H9 (cell line): ENCODE data around the gene NHSL2. TPM values are rescaled to one million over a fixed set of nuclear protein-coding genes. Genes with fewer than 3 reads are reported as not detected.

Source experiments
- DNase-seq: peaks from one replicate; pipeline ENCODE4 v3.0.0-alpha.2; 2017
- H2AFZ ChIP-seq: one replicate; pipeline ENCODE4 v1.6.1; 2013; ENCODE audit warnings: mild to moderate bottlenecking, low read length, control low read depth, moderate library complexity
- H2AK5ac ChIP-seq: 2 replicates; pipeline ENCODE4 v1.6.1; 2013; ENCODE audit warnings: low read length, control low read depth, mixed read lengths; ENCODE audit not compliant: insufficient read length
- H2BK120ac ChIP-seq: one replicate; pipeline ENCODE4 v1.6.1; 2013; ENCODE audit warnings: low read depth, mild to moderate bottlenecking, low read length, control low read depth, inconsistent platforms; ENCODE audit not compliant: poor library complexity, severe bottlenecking
- H2BK12ac ChIP-seq: 2 replicates; pipeline ENCODE4 v1.6.1; 2013; ENCODE audit warnings: low read length, control low read depth, mixed read lengths, low read depth; ENCODE audit not compliant: insufficient read length
- H2BK15ac ChIP-seq: 2 replicates; pipeline ENCODE4 v1.6.1; 2013; ENCODE audit warnings: low read depth, low read length, control low read depth
- H2BK20ac ChIP-seq: one replicate; pipeline ENCODE4 v1.6.1; 2013; ENCODE audit warnings: low read depth, mild to moderate bottlenecking, low read length, control low read depth, inconsistent platforms; ENCODE audit not compliant: poor library complexity, severe bottlenecking
- H2BK5ac ChIP-seq: 2 replicates; pipeline ENCODE4 v1.6.1; 2013; ENCODE audit warnings: low read length, control low read depth, mixed read lengths; ENCODE audit not compliant: insufficient read length
- H3K14ac ChIP-seq: 2 replicates; pipeline ENCODE4 v1.6.1; 2013; ENCODE audit warnings: low read length, control low read depth; ENCODE audit not compliant: insufficient read depth
- H3K18ac ChIP-seq: 2 replicates; pipeline ENCODE4 v1.6.1; 2013; ENCODE audit warnings: low read depth, mild to moderate bottlenecking, mixed read lengths, low read length, control low read depth; ENCODE audit not compliant: insufficient read length
- H3K23ac ChIP-seq: 2 replicates; pipeline ENCODE4 v1.6.1; 2013; ENCODE audit warnings: low read length, control low read depth, mixed read lengths, low read depth; ENCODE audit not compliant: insufficient read length
- H3K23me2 ChIP-seq: 2 replicates; pipeline ENCODE4 v1.6.1; 2013; ENCODE audit warnings: low read depth, mild to moderate bottlenecking, mixed read lengths, low read length, control low read depth; ENCODE audit not compliant: insufficient read length, poor library complexity, severe bottlenecking
- H3K27ac ChIP-seq: 2 replicates; pipeline ENCODE4 v1.5.1; 2013; ENCODE audit warnings: low read length, control low read depth, mixed read lengths, low read depth; ENCODE audit not compliant: insufficient read length
- H3K27me3 ChIP-seq: 2 replicates; pipeline ENCODE4 v1.6.1; 2013; ENCODE audit warnings: low read length, control low read depth, inconsistent platforms; ENCODE audit not compliant: insufficient read depth
- H3K4ac ChIP-seq: 2 replicates; pipeline ENCODE4 v1.6.1; 2013; ENCODE audit warnings: low read depth, mild to moderate bottlenecking, control low read depth, inconsistent platforms, low read length, moderate library complexity
- H3K4me1 ChIP-seq: 2 replicates; pipeline ENCODE4 v1.6.1; 2013; ENCODE audit warnings: low read length, control low read depth, inconsistent platforms; ENCODE audit not compliant: insufficient read depth
- H3K4me2 ChIP-seq: 2 replicates; pipeline ENCODE4 v1.6.1; 2013; ENCODE audit warnings: low read length, control low read depth, mixed read lengths; ENCODE audit not compliant: insufficient read length, insufficient read depth
- H3K56ac ChIP-seq: 2 replicates; pipeline ENCODE4 v1.6.1; 2013; ENCODE audit warnings: low read depth, mild to moderate bottlenecking, mixed read lengths, low read length, control low read depth; ENCODE audit not compliant: insufficient read length
- H3K79me1 ChIP-seq: 2 replicates; pipeline ENCODE4 v1.6.1; 2013; ENCODE audit warnings: low read depth, mild to moderate bottlenecking, moderate library complexity, low read length, control low read depth, inconsistent platforms; ENCODE audit not compliant: insufficient read depth, poor library complexity, severe bottlenecking
- H3K79me2 ChIP-seq: 2 replicates; pipeline ENCODE4 v1.6.1; 2013; ENCODE audit warnings: low read length, control low read depth, inconsistent platforms; ENCODE audit not compliant: insufficient read depth
- H3K9ac ChIP-seq: 2 replicates; pipeline ENCODE4 v1.6.1; 2013; ENCODE audit warnings: low read length, control low read depth, mixed read lengths; ENCODE audit not compliant: insufficient read length; ENCODE audit errors: extremely low read depth
- H3K9me3 ChIP-seq: one replicate; pipeline ENCODE4 v1.6.1; 2013; ENCODE audit warnings: low read depth, low read length, inconsistent platforms; ENCODE audit not compliant: control insufficient read depth
- H3T11ph ChIP-seq: one replicate; pipeline ENCODE4 v1.6.1; 2013; ENCODE audit warnings: mild to moderate bottlenecking, low read length, control low read depth, inconsistent platforms
- H4K20me1 ChIP-seq: one replicate; pipeline ENCODE4 v1.6.1; 2013; ENCODE audit not compliant: control insufficient read depth, insufficient read length, insufficient read depth
- H4K5ac ChIP-seq: 2 replicates; pipeline ENCODE4 v1.6.1; 2013; ENCODE audit warnings: low read depth, mild to moderate bottlenecking, mixed read lengths, low read length, control low read depth; ENCODE audit not compliant: insufficient read length
- H4K8ac ChIP-seq: replicated peaks from 2 replicates; pipeline ENCODE4 v1.6.1; 2013; ENCODE audit warnings: low read length, control low read depth, mixed read lengths, low read depth; ENCODE audit not compliant: insufficient read length
- H4K91ac ChIP-seq: 2 replicates; pipeline ENCODE4 v1.6.1; 2013; ENCODE audit warnings: low read depth, mild to moderate bottlenecking, moderate library complexity, mixed read lengths, low read length, control low read depth; ENCODE audit not compliant: insufficient read length
- H3K27ac Mint-ChIP-seq, 3 experiments: 2 replicates in 2 of 3; 3 replicates in 1 of 3; pipeline ENCODE4 v1.8.0; 2020 to 2021; ENCODE audit warnings: mixed read lengths in 3 of 3, mild to moderate bottlenecking in 1 of 3, moderate library complexity in 1 of 3
- H3K27me3 Mint-ChIP-seq: 2 replicates; pipeline ENCODE4 v1.8.0; 2021; ENCODE audit warnings: low read depth, mild to moderate bottlenecking, moderate library complexity, mixed read lengths
- H3K36me3 Mint-ChIP-seq, 3 experiments: 2 replicates in 2 of 3; 3 replicates in 1 of 3; pipeline ENCODE4 v1.8.0; 2020 to 2021; ENCODE audit warnings: low read depth in 3 of 3, mixed read lengths in 3 of 3; ENCODE audit not compliant: insufficient read depth in 1 of 3
- H3K4me1 Mint-ChIP-seq, 2 experiments: 2 replicates each; pipeline ENCODE4 v1.8.0; 2020; ENCODE audit warnings: mixed read lengths in 2 of 2
- H3K4me3 Mint-ChIP-seq, 2 experiments: 2 replicates in 1 of 2; 3 replicates in 1 of 2; pipeline ENCODE4 v1.8.0; 2020 to 2021; ENCODE audit warnings: mild to moderate bottlenecking in 2 of 2, mixed read lengths in 2 of 2, moderate library complexity in 1 of 2
- H3K9me3 Mint-ChIP-seq, 2 experiments: 2 replicates in 1 of 2; 3 replicates in 1 of 2; pipeline ENCODE4 v1.8.0; 2020; ENCODE audit warnings: mild to moderate bottlenecking in 2 of 2, mixed read lengths in 2 of 2, moderate library complexity in 1 of 2
- WGBS: extraction: QIAGEN DNeasy Blood & Tissue Kit; methylation state at CpG from one replicate; pipeline ENCODE4 v1.1.7; 2013; ENCODE audit warnings: missing lambda C conversion rate, low lambda C conversion rate, mixed read lengths; ENCODE audit not compliant: insufficient read length; ENCODE audit errors: extremely low coverage; 5-methylcytosine and 5-hydroxymethylcytosine counted together
- total RNA-seq: library from RNA; stranded (reverse); gene quantifications from 2 replicates; pipeline ENCODE4 v1.2.1, GENCODE V29; 2021
- TF ChIP-seq, protein P1 (sequence below): fragments of 200-600 bp; sonication (generic); conservative IDR thresholded peaks from 3 replicates; pipeline ENCODE4 v1.8.0; 2021; ENCODE audit warnings: antibody characterized with exemption, mild to moderate bottlenecking

The NHSL2 gene
- total RNA-seq, 1 experiment from 2014 or later: 6.4 TPM

DNA sequence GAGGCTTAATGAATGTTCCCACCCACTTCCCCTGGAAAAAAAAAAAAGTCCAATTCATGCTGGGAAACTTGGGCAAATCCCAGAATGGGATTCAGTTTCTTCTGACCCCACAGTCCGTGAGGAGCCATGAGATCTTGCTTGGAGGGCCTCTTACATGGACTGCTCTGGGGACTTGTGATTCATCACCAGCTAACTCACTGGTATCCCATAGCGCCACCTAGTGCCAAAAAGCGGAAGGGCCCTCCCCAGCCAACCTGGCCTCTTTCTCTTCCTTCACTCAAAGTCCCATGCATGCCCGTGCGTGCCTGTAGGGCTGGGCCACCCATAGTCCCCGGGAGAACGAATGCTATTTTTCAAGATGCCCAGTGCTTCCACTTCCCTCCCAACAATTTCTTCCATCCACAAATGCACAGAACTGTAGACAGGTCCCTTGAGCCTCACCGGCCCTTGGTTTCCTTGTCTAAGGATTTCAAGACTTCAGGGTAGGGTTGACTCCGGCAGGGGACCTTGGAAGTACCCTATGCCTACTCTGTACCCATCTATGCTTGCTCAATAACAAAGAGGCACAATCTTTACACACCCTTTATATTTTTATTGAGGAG is 216.0 kb downstream of the NHSL2 start:
- H3K27ac Mint-ChIP-seq: no peak overlapping the region
- no peak overlapping the region for H3K27ac ChIP-seq

More for the DNA sequence above, 216.0 kb downstream of the NHSL2 start:
- no peak overlapping the region for H2BK20ac ChIP-seq
- no peaks in the 10 kb centered on the region for H3K23me2 ChIP-seq
- H4K8ac ChIP-seq: no peak overlapping the region
- H3K9ac ChIP-seq: no peak overlapping the region
- peak; percentile 83 for DNase-seq
- WGBS: no CpG with 5 or more reads among the region's 9 CpGs
- no peak overlapping the region for H2BK12ac ChIP-seq
- no peak overlapping the region for H4K91ac ChIP-seq
- H4K5ac ChIP-seq: no peak overlapping the region
- no peak overlapping the region for H2BK15ac ChIP-seq
- Mint-ChIP-seq H3K36me3 (peaks cover 15 to 17% (median 16%) of the 10 kb centered on the region in 3 experiments; a peak in 6 of 7 replicates), H3K9me3 (peaks cover 74 to 75% of the 10 kb centered on the region in 2 experiments), H3K4me3 (no peak overlapping the region; a peak in 1 of 5 replicates), H3K27me3 (peaks cover 44% of the 10 kb centered on the region), H3K4me1 (peaks cover 33 to 36% of the 10 kb centered on the region in 2 experiments)
- H3K4me2 ChIP-seq: no peak overlapping the region
- H2AFZ ChIP-seq: no peak overlapping the region
- no peak overlapping the region for H2BK5ac ChIP-seq
- H3K4ac ChIP-seq: no peak overlapping the region
- no peak overlapping the region for H2BK120ac ChIP-seq
- TF ChIP-seq, protein P1, sequence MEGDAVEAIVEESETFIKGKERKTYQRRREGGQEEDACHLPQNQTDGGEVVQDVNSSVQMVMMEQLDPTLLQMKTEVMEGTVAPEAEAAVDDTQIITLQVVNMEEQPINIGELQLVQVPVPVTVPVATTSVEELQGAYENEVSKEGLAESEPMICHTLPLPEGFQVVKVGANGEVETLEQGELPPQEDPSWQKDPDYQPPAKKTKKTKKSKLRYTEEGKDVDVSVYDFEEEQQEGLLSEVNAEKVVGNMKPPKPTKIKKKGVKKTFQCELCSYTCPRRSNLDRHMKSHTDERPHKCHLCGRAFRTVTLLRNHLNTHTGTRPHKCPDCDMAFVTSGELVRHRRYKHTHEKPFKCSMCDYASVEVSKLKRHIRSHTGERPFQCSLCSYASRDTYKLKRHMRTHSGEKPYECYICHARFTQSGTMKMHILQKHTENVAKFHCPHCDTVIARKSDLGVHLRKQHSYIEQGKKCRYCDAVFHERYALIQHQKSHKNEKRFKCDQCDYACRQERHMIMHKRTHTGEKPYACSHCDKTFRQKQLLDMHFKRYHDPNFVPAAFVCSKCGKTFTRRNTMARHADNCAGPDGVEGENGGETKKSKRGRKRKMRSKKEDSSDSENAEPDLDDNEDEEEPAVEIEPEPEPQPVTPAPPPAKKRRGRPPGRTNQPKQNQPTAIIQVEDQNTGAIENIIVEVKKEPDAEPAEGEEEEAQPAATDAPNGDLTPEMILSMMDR: peak; percentile 79
- peaks cover 33% of the 10 kb centered on the region for H3K9me3 ChIP-seq
- peaks cover 13% of the 10 kb centered on the region; the same call in 1 of the 2 replicates for H3K27me3 ChIP-seq
- no peaks in the 10 kb centered on the region for H3K79me1 ChIP-seq
- H3K14ac ChIP-seq: no peak overlapping the region
- H3K4me1 ChIP-seq: peaks cover 4% of the 10 kb centered on the region; the same call in 1 of the 2 replicates
- H3K23ac ChIP-seq: no peak overlapping the region
- no peaks in the 10 kb centered on the region for H3K79me2 ChIP-seq
- no peaks in the 10 kb centered on the region for H4K20me1 ChIP-seq
- no peak overlapping the region for H3K18ac ChIP-seq
- H3T11ph ChIP-seq: no peak overlapping the region
- no peak overlapping the region for H2AK5ac ChIP-seq
- no peak overlapping the region for H3K56ac ChIP-seq
